A549 (cell line): ENCODE results near the gene CAMK1. TPM values are rescaled to one million over a fixed set of nuclear protein-coding genes. Genes with fewer than 3 reads are reported as not detected.

Experiments
- CBX2 ChIP-seq: fragments of 200-600 bp; sonication (generic); IDR thresholded peaks from 2 replicates; pipeline ENCODE4 v1.6.1; 2016; ENCODE audit warnings: low read depth, mild to moderate bottlenecking, borderline replicate concordance
- CBX8 ChIP-seq: fragments of 200-600 bp; sonication (generic); IDR thresholded peaks from 2 replicates; pipeline ENCODE4 v1.6.1; 2016
- CEBPB ChIP-seq, 2 experiments: fragments of >200 bp in 1 of 2; sonication (Bioruptor Twin) in 1 of 2; formaldehyde crosslinking in 1 of 2; IDR thresholded peaks; 2 replicates each; pipeline ENCODE4 v1.6.1; 2012 to 2016
- EHF ChIP-seq: fragments of 250-450 bp; sonication (Bioruptor Pico); IDR thresholded peaks from 2 replicates; pipeline ENCODE4 v1.5.0; 2020; ENCODE audit warnings: mild to moderate bottlenecking
- ELK1 ChIP-seq: fragments of 150-350 bp; IDR thresholded peaks from 2 replicates; pipeline ENCODE4 v1.6.1; 2014; ENCODE audit warnings: low read depth, mild to moderate bottlenecking, low read length
- ESRRA ChIP-seq: fragments of 150-350 bp; IDR thresholded peaks from 2 replicates; pipeline ENCODE4 v1.6.1; 2014; ENCODE audit warnings: mild to moderate bottlenecking, low read length, borderline replicate concordance
- HMGXB4 ChIP-seq: fragments of 250-450 bp; sonication (Bioruptor Pico); IDR thresholded peaks from 2 replicates; pipeline ENCODE4 v1.5.0; 2021; ENCODE audit warnings: mild to moderate bottlenecking, moderate library complexity, borderline replicate concordance
- JUNB ChIP-seq: fragments of >200 bp; sonication (Bioruptor Twin); formaldehyde crosslinking; IDR thresholded peaks from 2 replicates; pipeline ENCODE4 v1.6.1; 2016
- NR3C1 ChIP-seq: fragments of >200 bp; sonication (Bioruptor Twin); formaldehyde crosslinking; IDR thresholded peaks from 3 replicates; pipeline ENCODE4 v1.6.1; 2017
- PBX3 ChIP-seq: IDR thresholded peaks from 2 replicates; pipeline ENCODE4 v1.6.1; 2012
- PHF8 ChIP-seq: fragments of 200-600 bp; sonication (generic); IDR thresholded peaks from 2 replicates; pipeline ENCODE4 v1.6.1; 2016; ENCODE audit warnings: low read depth, mild to moderate bottlenecking, antibody characterized with exemption, moderate library complexity, borderline replicate concordance
- RARB ChIP-seq: fragments of 250-450 bp; sonication (Bioruptor Pico); IDR thresholded peaks from 2 replicates; pipeline ENCODE4 v1.8.0; 2021; ENCODE audit warnings: mild to moderate bottlenecking, moderate library complexity
- RCOR1 ChIP-seq: fragments of 150-350 bp; IDR thresholded peaks from 2 replicates; pipeline ENCODE4 v1.6.1; 2014; ENCODE audit warnings: antibody characterized with exemption, low read length, low read depth
- RNF2 ChIP-seq: fragments of 200-600 bp; sonication (generic); IDR thresholded peaks from 2 replicates; pipeline ENCODE4 v1.6.1; 2016; ENCODE audit warnings: low read depth, mild to moderate bottlenecking, antibody characterized with exemption, moderate library complexity, borderline replicate concordance
- TP53 ChIP-seq: fragments of 250-450 bp; sonication (Bioruptor Pico); IDR thresholded peaks from 2 replicates; pipeline ENCODE4 v1.5.0; 2021; ENCODE audit warnings: mild to moderate bottlenecking, moderate library complexity
- ZC3H11A ChIP-seq: fragments of 450-650 bp; IDR thresholded peaks from 2 replicates; pipeline ENCODE4 v1.6.1; 2014; ENCODE audit warnings: antibody characterized with exemption, mild to moderate bottlenecking
- polyA plus RNA-seq, 4 experiments: library from polyadenylated mRNA; depleted of rRNA in 3 of 4; stranded (reverse); fragments of >200 nt; fragmentation: RNase III in 1 of 4; extraction: RNeasy Plus Mini Kit Qiagen cat#74134 plus additional on column Dnase treatment in 1 of 4; gene quantifications; 2 replicates in 3 of 4; 3 replicates in 1 of 4; pipeline ENCODE4 v1.2.3, GENCODE V29; 2011 to 2017
- TF ChIP-seq, protein P1 (sequence below): fragments of >200 bp; sonication (Bioruptor Twin); formaldehyde crosslinking; IDR thresholded peaks from 3 replicates; pipeline ENCODE4 v1.5.1; 2016
- TF ChIP-seq, protein P2 (sequence below): fragments of 250-450 bp; sonication (Bioruptor Pico); IDR thresholded peaks from 2 replicates; pipeline ENCODE4 v1.5.0; 2020; ENCODE audit warnings: low read depth, mild to moderate bottlenecking, moderate library complexity
- TF ChIP-seq, protein P3 (sequence below): fragments of >200 bp; sonication (Bioruptor Twin); formaldehyde crosslinking; IDR thresholded peaks from 3 replicates; pipeline ENCODE4 v1.6.1; 2016

The CAMK1 gene
- polyA plus RNA-seq, 2 of the 4 experiments (the other 2 are of a cell fraction), result 13.5 to 15.6 TPM

DNA sequence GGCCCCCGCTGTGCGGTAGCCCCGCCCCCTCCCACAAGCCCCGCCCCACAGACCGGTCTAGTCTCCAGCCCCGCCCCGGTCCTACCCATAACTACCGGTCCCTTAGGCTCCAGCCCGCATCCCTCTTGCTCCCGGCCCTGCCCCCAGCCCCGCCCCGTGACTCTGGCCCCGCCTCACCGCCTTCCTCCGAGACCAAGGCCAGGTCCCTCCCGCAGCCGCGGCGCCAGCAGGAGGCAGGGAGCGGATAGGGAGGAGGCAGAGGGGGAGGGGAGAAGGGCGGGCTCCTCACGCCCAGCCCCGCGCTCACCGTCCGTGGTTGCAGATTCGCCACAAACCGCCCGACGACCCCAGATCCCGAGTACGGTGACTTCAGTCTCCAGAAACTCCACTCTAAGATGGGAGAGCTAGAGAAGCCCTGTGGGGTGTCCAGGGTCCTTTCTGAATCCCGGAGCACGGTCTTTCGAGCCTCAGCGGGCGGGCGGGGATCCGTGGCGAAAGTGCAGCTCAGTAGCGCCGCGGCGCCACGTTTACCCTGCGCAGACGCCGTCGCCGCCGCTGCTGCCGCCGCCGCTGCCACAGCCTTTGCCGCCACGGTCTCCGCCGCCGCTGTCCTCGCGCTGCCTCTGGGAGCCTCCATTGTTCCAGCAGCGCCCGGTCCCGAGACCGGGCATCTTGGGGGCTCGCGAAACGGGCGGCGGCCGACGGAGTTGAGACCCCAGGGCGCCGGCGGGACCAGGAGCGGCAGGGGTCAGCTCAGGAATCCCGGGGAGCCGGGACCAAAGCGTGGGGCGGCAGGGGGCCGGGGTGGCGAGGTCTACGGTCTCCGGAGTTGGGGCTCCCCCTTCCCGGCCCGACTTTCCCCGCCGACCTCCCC is 38.3 kb downstream of the CAMK1 start, which contains the start of gene BRPF1 (continued):
- TF ChIP-seq HMGXB4 (CRISPR knock-in tag) (peak; percentile 51; the same call in 1 of the 2 replicates), CEBPB (IDR thresholded peaks at IDR 0.05) (no peak), EHF (no peak), ELK1 (no peak), RNF2 (no peak), RARB (CRISPR knock-in tag) (no peak), CBX2 (no peak), ESRRA (no peak), PBX3 (no peak), RCOR1 (no peak), NR3C1 (no peak), PHF8 (peak; percentile 53; the same call in 1 of the 2 replicates), JUNB (no peak), TP53 (CRISPR knock-in tag) (no peak), ZC3H11A (no peak), CBX8 (no peak)
- TF ChIP-seq, protein P1, sequence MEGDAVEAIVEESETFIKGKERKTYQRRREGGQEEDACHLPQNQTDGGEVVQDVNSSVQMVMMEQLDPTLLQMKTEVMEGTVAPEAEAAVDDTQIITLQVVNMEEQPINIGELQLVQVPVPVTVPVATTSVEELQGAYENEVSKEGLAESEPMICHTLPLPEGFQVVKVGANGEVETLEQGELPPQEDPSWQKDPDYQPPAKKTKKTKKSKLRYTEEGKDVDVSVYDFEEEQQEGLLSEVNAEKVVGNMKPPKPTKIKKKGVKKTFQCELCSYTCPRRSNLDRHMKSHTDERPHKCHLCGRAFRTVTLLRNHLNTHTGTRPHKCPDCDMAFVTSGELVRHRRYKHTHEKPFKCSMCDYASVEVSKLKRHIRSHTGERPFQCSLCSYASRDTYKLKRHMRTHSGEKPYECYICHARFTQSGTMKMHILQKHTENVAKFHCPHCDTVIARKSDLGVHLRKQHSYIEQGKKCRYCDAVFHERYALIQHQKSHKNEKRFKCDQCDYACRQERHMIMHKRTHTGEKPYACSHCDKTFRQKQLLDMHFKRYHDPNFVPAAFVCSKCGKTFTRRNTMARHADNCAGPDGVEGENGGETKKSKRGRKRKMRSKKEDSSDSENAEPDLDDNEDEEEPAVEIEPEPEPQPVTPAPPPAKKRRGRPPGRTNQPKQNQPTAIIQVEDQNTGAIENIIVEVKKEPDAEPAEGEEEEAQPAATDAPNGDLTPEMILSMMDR, result no peak
- TF ChIP-seq, protein P2, sequence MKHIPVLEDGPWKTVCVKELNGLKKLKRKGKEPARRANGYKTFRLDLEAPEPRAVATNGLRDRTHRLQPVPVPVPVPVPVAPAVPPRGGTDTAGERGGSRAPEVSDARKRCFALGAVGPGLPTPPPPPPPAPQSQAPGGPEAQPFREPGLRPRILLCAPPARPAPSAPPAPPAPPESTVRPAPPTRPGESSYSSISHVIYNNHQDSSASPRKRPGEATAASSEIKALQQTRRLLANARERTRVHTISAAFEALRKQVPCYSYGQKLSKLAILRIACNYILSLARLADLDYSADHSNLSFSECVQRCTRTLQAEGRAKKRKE, result no peak
- TF ChIP-seq, protein P3, sequence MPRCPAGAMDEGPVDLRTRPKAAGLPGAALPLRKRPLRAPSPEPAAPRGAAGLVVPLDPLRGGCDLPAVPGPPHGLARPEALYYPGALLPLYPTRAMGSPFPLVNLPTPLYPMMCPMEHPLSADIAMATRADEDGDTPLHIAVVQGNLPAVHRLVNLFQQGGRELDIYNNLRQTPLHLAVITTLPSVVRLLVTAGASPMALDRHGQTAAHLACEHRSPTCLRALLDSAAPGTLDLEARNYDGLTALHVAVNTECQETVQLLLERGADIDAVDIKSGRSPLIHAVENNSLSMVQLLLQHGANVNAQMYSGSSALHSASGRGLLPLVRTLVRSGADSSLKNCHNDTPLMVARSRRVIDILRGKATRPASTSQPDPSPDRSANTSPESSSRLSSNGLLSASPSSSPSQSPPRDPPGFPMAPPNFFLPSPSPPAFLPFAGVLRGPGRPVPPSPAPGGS, result no peak
